ENCODE data around the gene ALDH5A1.

Gene ALDH5A1

DNA sequence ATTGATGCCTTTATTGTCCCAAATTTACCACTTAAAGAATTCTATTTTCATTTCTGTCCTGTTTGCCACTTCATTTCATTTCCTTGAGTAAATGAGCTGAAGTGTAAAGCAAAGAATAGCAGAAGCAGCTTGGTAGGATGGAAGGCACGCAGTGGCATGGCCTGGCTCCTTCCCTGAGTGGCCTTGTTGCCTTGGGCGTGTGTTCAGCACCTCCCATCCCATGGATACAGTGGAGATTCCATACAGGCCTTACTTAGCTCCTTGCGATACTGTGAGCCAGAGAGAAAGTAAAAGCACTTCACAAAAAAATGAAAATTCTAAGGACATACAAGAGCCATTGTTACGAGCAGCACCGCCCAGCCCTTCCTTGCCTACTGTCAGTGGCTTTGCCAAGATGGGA is 39.6 kb downstream of the ALDH5A1 start:
- DNase-seq: no peak

GRCh38 chr6:24535210-24535609 is 40.4 kb downstream of the ALDH5A1 start:
- DNase-seq: no peak

DNA sequence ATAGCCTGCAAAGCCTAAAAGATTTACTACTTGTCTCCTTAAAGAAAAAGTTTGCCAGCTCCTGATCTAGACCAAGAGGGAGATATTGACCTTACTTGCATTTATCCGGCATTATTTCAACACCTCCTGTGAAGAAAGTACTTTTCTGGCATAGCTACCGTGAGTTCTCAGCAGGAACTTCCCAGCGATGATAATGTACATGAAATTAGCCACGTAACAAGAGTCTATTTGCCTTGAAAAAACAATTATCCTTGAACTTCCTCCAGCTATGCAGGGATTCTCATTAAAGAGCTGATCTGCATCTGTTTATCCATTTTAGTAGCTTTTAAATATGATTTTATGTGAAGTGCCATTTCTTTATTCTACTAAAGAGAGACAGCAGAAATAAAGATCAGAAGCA is 41.7 kb downstream of the ALDH5A1 start:
- no peak for DNase-seq

GRCh38 chr6:24537082-24537699 is 42.4 kb downstream of the ALDH5A1 start:
- DNase-seq: no peak

DNA sequence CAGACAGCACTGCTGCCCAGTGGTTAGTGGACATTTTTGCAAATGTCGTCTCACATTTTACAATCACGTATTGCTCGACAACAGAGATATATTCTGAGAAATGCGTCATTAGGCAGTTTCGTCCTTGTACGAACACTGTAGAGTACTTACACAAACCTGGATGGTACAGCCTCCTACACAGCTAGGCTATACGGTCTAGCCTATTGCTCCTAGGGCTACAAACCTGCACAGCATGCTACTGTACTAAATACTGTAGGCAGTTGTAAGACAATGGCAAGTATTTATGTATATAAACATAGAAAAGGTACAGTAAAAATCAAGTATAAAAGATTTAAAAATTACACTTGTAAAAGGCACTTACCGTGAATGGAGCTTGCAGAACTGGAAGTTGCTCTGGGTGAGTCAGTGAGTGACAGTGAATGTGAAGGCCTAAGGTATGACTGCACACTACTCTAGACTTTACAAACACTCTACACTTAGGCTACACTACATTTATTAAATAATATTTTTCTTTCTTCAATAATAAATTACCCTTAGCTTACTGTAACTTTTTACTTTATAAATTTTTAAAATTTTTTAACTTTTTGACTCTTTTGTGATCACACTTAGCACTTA is 43.1 kb downstream of the ALDH5A1 start:
- DNase-seq: no peak

DNA sequence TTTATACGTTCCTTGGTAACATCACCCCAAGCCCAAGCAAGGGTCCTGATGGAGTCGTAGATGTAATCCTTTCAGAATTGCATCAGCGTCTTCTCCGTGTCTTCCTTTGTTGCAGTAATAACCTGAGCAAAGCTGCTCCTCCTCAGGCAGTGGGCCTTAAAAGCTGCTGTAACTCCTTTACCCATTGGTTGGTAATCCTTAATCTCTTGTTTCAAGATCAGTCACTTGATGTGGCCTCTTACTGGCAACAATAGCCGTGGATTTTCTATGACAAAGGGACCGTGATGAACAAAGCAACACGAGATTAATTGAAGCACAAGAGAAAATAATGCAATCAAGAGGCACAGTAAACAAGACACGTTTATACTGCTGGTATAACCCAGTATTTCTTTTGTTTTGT is 44.6 kb downstream of the ALDH5A1 start:
- no peak for DNase-seq

DNA sequence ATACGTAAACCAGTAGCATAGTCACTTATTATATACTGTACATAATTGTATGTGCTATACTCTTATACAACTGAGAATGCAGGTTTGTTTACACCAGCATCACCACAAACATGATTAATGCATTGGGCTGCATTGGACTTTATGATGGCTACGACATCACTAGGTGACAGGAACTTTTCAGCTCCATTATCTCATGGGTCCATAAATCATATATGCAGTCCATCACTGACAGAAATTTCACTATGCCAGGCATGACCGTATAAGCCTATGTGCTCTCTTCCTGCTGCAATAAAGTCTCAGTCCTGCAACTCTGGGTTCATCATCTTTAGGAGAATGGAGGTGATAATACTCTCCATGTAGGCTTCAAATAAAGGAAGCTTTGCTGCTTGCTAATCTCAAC is 45.4 kb downstream of the ALDH5A1 start:
- no peak for DNase-seq

DNA sequence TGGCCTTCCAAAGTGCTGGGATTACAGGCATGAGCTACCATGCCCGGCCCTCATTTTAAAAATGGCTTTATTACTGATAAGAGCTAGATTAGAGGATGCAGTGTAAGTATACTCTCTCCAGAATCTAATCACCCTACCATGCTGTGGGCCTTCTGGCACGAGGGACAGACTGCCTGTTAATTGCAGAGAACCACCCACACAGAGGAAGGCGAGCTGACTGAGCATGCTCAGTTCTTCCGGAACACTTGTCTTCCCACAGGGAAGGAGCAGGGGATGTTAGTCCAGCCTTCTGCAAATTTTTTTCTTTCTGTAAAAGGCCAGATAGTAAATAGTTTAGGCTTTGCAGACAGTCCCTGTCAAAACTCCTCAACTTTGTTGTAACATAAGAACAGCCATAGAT is 48.9 kb downstream of the ALDH5A1 start:
- no peak for DNase-seq

- no peak for DNase-seq
Measured at GRCh38 chr6:24545183-24545582, 50.4 kb downstream of the ALDH5A1 start.

DNA sequence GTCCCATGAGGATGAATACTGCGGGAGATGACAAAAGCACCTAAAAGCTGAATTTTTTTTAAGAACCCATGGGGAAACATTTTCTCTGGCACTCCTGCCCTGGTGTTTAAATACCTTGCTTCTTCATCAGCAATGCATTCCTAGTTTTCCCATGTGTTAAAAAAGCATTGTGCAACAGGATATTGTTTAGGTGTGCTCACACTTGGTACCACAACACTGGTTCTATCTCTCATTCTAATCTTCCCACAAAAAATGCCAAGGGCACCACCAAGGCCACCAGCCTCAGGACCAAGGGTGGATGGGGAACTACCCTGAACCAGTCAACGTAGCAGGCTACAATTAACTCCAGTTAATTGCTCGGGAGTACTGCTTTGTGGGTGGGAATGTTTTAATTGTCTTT is 50.9 kb downstream of the ALDH5A1 start:
- DNase-seq: no peak

DNA sequence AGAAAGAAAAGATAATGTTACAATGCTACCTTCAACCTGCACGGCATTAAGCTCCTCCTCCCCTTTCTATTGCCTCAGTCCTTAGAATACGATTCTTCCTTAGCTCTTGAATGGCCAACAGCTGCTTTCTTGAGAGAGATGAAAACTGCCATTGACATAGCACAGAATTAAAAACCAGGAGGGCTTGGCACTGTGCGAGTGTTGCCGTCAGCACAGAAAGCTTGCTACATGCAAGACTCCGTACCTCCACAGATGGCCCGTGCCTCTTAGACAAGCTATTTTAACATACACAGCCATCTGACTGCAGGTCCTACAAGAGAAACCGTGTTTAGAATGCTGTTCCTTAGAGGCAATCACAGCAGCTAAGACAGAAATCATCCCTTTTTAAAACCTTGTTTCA is 51.7 kb downstream of the ALDH5A1 start:
- no peak for DNase-seq

GRCh38 chr6:24547243-24547642 is 52.5 kb downstream of the ALDH5A1 start:
- no peak for DNase-seq

DNA sequence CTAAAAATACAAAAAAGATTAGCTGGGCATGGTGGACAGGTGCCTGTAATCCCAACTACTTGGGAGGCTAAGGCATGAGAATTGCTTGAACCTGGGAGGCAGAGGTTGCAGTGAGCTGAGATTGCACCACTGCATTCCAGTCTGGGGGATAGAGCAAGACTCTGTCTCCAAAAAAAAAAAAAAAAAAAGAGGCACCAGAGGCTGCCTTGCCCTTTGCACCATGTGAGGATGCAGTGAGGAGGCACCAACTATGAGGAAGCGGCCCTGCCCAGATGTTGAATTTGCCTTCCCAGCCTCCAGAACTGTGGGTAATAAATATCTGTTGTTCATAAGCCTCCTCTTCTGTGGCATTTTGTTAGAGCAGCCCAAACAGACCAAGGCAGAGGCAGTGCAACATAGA is 54.4 kb downstream of the ALDH5A1 start:
- DNase-seq: no peak

DNA sequence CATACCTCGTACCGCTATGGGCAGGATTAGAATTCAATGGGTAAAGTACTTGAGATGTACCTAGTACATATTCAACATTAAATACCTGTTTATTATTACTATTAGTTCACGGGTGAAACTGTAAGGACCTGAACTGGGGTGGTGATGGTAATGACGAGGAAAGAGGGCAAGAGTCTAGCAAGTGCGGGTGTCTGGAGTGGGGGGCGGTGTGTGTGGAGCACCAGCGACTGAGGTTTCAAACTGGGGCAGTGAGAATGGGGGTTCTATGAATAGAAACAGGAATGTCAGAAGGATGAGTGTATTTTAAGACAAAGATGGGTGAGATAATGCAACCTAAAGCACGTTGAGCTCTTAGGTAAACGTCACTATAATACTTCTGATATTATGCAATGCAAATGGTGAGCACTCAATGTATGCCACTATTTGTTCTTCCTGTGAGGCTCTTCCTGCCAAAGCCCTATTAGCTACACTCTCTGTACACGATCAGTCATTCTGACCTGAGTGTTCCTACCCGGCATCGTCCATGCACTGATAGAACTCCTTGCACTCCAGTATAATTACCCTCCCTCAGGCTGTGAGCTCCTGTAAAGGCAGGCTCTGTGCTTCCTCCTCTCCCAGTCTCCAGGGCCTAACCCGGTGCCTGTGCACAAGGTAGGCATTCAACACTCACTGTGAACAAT is 55.0 kb downstream of the ALDH5A1 start:
- no peak for DNase-seq

DNA sequence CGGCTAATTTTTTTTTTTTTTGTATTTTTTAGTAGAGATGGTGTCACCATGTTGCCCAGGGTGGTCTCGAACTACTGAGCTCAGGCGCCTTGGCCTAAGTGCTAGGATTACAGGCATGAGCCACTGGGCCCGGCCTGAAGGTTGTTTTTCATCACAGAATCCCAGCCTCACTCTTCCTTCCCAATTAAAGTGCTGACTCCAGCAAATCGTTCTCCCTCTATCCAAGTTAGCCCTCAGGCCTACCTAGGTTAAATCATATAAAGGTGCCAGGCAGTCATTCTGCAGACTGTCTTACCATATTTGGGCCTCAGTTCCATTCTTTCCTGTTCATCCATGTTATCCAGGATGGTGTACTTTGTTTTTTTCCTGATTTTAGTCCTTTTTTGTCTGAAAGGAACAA is 56.4 kb downstream of the ALDH5A1 start:
- no peak for DNase-seq

- no peak for DNase-seq
Measured at GRCh38 chr6:24554474-24554873, 59.7 kb downstream of the ALDH5A1 start.

GRCh38 chr6:24558516-24558915 is 63.7 kb downstream of the ALDH5A1 start:
- DNase-seq: no peak

DNA sequence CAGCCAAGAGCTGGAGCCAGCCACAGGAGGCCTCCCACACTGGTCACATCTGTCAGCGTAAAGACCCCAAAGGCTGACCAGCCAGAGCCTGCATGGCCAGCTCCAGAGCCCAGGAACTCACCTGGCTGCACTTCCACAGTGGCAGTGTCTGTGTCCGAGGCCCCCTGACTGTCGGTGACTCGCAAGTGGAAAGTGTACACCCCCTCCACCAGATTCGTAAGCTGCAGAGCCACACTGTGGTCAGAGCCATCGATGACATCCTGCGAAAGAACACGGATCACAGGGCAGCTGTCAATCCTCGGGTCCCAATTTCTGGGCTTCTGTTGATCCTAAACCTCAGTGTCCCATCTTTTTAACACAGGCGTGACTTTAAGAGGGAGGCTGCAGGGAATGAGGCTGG is 69.3 kb downstream of the ALDH5A1 start:
- no peak for DNase-seq

DNA sequence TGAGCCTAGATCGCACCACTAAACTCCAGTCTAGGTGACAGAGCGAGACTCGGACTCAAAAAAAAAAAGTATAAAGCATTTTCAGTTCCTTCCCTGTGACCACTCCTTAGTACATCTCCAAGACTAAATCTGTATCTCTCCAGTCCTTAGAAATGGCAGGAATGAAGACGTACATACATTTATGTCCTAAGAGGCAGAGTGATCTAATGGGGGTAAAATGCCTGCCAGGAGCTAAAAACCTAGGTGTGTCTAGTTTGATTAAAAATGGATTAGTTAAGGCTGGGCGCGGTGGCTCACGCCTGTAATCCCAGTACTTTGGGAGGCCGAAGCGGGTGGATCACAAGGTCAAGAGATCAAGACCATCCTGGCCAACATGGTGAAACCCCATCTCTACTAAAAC is 70.4 kb downstream of the ALDH5A1 start:
- DNase-seq: no peak

GRCh38 chr6:24566020-24566767 is 71.4 kb downstream of the ALDH5A1 start:
- DNase-seq: no peak

DNA sequence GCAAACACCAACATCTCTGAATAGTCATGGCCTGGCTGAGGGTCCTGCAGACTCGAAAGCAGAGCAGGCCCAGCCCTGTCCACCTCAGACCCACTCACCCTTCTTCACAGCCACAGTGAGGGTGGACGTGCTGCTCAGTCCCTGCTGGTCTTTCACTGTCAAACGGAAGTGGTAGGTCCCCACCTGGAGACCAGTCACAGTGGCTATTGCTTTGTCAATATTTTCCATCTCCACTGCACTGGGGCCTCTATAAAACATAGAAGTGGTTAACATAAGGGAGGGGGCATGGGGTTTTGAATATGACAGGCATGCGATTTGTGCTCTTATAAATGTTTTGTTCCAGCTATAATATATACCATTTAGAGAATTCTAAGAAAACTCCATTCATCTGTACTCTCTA is 73.9 kb downstream of the ALDH5A1 start:
- DNase-seq: no peak

DNA sequence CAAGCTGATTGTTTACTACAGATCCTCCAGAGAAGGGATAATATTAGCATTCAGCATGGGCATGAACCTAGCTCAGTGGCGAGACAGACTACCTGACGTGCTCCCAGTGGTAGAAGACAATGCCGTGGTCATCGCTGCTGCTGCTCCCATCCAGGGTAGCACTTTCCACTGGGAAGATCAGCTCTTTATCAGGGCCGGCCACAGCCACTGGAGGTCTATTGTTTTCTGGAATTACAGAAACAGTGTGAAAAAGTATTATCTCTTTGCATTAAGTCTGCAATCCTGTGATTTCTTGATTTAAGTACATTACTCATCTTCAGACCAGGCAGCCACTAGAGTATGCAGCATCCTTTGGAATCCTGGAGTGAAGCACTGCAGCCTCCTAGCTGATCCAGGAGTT is 75.0 kb downstream of the ALDH5A1 start:
- no peak for DNase-seq

DNA sequence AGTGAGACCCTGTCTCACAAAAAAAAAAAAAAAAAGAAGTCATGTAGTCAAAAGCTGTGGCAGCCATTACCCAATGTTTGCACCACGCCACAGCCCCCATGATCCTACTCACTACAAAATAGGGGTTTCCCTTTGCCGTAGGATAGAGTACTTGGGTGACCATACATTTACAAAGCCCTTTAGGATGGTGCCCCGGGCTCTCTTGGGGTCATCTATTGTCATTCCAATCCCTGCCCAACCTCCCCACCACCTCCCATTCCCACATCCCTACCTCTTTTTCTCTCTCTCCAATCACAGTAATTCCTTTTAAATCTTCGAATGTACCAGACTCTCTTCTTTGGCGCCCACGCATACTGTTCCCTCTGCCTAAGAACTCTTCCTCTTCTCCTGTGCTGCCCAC is 76.6 kb downstream of the ALDH5A1 start:
- DNase-seq: no peak

DNA sequence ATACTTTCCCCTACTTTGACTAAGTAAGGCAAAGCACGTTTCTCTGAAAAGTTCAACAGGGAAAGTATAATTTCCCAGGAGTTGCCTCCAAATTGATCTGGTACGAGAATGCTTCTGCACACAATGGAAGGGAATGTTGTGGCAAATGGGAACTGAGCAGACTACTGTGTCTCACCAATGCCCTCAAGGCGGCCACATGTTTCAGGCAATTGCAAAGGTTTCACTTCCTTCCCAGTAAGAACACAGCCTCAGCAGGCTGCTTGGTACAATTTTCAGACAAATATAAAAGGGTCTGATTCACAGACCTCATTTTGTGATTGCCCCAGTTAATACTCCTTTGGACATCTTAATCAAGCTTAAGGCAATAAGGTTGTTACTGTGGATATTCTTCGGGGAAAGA is 80.0 kb downstream of the ALDH5A1 start:
- DNase-seq: no peak

Measured in NK-92 treated with Interleukin-12 subunit alpha and Interleukin-12 subunit beta, amount 100 ng/mL, for 24 hours (cell line).